HEK293 (cell line): ENCODE data around the gene BEGAIN.

Source experiments
- REST ChIP-seq: fragments of 450-650 bp; formaldehyde crosslinking; IDR thresholded peaks from 2 replicates; pipeline ENCODE4 v1.5.1; 2016; ENCODE audit warnings: missing biosample characterization, missing genetic modification characterization
- ZFP37 ChIP-seq: fragments of 450-650 bp; formaldehyde crosslinking; IDR thresholded peaks from 2 replicates; pipeline ENCODE4 v1.5.1; 2016; ENCODE audit warnings: missing biosample characterization, missing genetic modification characterization
- ZNF335 ChIP-seq: fragments of 450-650 bp; formaldehyde crosslinking; conservative IDR thresholded peaks from 2 replicates; pipeline ENCODE4 v1.5.1; 2016; ENCODE audit warnings: missing biosample characterization, missing genetic modification characterization
- ZNF558 ChIP-seq: fragments of 450-650 bp; formaldehyde crosslinking; IDR thresholded peaks from 2 replicates; pipeline ENCODE4 v1.5.1; 2016; ENCODE audit warnings: missing biosample characterization, missing genetic modification characterization
- TF ChIP-seq, protein P1 (sequence below): fragments of 450-650 bp; formaldehyde crosslinking; IDR thresholded peaks from 2 replicates; pipeline ENCODE4 v1.5.1; 2016; ENCODE audit warnings: missing biosample characterization, missing genetic modification characterization

DNA sequence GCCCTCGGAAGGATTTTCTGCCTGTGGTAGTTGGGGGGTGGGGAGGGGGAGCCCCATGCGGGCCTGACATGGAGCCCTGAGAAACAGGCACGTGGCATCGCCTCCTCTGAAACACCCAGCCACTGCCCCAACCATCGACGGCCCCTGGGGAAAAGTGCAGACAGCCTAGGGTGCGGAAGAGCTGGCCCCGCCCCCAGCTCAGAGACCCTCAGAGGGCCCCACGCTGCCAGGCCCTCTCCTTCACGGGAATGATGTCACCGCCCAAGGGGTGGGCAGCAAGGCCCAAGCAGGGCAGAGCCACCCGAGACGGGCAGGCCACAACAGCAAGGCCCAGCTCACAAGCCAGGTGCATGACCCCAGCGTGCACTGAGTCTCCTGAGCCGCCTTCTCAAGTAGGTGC lies 26.2 kb downstream of the BEGAIN start:
- TF ChIP-seq, protein P1, sequence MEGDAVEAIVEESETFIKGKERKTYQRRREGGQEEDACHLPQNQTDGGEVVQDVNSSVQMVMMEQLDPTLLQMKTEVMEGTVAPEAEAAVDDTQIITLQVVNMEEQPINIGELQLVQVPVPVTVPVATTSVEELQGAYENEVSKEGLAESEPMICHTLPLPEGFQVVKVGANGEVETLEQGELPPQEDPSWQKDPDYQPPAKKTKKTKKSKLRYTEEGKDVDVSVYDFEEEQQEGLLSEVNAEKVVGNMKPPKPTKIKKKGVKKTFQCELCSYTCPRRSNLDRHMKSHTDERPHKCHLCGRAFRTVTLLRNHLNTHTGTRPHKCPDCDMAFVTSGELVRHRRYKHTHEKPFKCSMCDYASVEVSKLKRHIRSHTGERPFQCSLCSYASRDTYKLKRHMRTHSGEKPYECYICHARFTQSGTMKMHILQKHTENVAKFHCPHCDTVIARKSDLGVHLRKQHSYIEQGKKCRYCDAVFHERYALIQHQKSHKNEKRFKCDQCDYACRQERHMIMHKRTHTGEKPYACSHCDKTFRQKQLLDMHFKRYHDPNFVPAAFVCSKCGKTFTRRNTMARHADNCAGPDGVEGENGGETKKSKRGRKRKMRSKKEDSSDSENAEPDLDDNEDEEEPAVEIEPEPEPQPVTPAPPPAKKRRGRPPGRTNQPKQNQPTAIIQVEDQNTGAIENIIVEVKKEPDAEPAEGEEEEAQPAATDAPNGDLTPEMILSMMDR (tag by site-specific recombination), result no peak
- no peak for TF ChIP-seq REST
- no peak for TF ChIP-seq ZFP37 (tag by site-specific recombination)
- TF ChIP-seq ZNF335 (tag by site-specific recombination), result no peak
- no peak for TF ChIP-seq ZNF558 (tag by site-specific recombination)
